GM19324 (cell line): ENCODE data around the gene SLC6A11.

Experiments
- ATAC-seq: cut with Tn5 transposase; IDR thresholded peaks from one replicate; pipeline ENCODE4 v1.9.1; 2021; ENCODE audit warnings: mild to moderate bottlenecking, moderate library complexity; ENCODE audit not compliant: unreplicated experiment, low FRiP score

The SLC6A11 gene

GRCh38 chr3:10949197-10949596 lies 133.2 kb downstream of the SLC6A11 start:
- no peak for ATAC-seq

- no peak for ATAC-seq
Observed at GRCh38 chr3:10950476-10951294, 134.7 kb downstream of the SLC6A11 start.

- no peak for ATAC-seq
Observed at GRCh38 chr3:10951295-10951926, 135.4 kb downstream of the SLC6A11 start.

- ATAC-seq = no peak
Observed at GRCh38 chr3:10952525-10952924, 136.5 kb downstream of the SLC6A11 start.

- no peak for ATAC-seq
Observed at GRCh38 chr3:10954740-10955139, 138.7 kb downstream of the SLC6A11 start.

GRCh38 chr3:10955711-10956453 lies 139.9 kb downstream of the SLC6A11 start:
- no peak for ATAC-seq

GRCh38 chr3:10956531-10956930 lies 140.5 kb downstream of the SLC6A11 start:
- ATAC-seq = no peak

- ATAC-seq = no peak
Observed at GRCh38 chr3:10956986-10957385, 141.0 kb downstream of the SLC6A11 start.

- ATAC-seq = no peak
Observed at GRCh38 chr3:10957976-10958749, 142.1 kb downstream of the SLC6A11 start.

- no peak for ATAC-seq
Observed at GRCh38 chr3:10960255-10960654, 144.2 kb downstream of the SLC6A11 start.

GRCh38 chr3:10961921-10962320 lies 145.9 kb downstream of the SLC6A11 start:
- ATAC-seq = no peak

- ATAC-seq = no peak
Observed at GRCh38 chr3:10962481-10963036, 146.5 kb downstream of the SLC6A11 start.

- ATAC-seq = no peak
Observed at GRCh38 chr3:10964537-10965167, 148.6 kb downstream of the SLC6A11 start.

GRCh38 chr3:10968401-10968800 lies 152.4 kb downstream of the SLC6A11 start:
- no peak for ATAC-seq

- no peak for ATAC-seq
Observed at GRCh38 chr3:10970306-10970960, 154.4 kb downstream of the SLC6A11 start.

- ATAC-seq = no peak
Observed at GRCh38 chr3:10972072-10972782, 156.2 kb downstream of the SLC6A11 start.

GRCh38 chr3:10973046-10973595 lies 157.1 kb downstream of the SLC6A11 start:
- no peak for ATAC-seq

- ATAC-seq = no peak
Observed at GRCh38 chr3:10974131-10974530, 158.1 kb downstream of the SLC6A11 start.
